GM19328 (cell line): ENCODE measurements around the gene FHIT.
"Not testable (repeated sequence)": the region's sequence is repeated elsewhere in the genome, so short reads cannot be mapped to it uniquely, and the experiment has no call there.

Experiments
- ATAC-seq: cut with Tn5 transposase; IDR thresholded peaks from one replicate; pipeline ENCODE4 v1.9.1; 2021; ENCODE audit warnings: mild to moderate bottlenecking, moderate library complexity; ENCODE audit not compliant: unreplicated experiment

Gene FHIT

DNA sequence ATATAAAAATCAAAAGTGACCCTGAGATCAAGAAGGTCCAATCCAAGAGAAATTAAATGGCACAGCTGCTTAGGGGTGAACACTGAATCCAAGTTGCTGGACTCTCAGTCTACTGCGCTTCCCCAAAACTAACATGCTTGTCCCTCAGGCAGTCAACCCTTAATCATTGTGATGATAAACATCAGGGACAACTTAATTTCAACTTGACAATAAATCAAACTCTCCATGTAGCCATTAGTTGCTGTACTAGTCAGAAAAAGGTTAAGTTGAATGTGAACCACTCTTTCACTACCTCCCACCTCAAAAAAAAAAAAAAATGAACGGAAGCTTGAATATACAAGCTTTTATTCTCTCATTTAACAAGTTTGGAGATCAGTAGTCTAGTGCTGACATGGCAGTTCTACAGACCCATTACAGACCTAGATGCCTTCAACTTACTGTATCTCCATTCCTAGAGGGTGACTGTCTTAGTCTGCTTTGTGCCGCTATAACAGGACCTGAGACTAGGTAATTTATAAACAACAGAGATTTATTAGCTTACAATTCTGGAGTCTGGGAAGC, 185.7 kb downstream of the FHIT start:
- no peak for ATAC-seq

DNA sequence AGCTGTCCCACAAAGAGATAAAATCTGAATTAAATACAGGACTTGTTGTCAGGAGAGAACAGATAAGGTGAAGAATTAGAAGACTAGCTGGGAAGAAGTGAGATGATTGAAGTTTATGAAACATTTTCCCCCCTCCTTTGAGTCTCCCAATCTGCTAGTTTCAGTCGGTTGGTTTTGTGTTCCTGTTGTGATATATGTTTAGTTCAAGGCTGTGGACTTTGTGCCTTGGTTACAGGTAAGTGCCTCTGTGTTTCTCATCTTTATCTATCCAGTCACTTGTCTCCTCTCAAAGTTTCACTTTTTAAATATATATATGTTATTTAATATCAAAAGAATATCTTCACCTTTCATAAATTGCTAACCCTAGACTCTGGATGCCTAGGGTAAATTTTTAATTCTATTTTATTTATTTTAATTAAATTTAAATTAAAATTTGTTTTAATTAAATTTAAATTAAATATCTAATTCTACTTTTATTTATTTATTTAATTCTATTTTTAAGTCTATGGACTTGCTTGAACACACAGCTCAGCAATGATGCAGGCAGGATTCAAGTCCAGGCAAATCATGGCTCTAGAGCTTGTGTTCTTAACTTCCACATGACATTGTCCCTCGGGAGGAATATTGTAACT, 190.0 kb downstream of the FHIT start:
- ATAC-seq: no peak

DNA sequence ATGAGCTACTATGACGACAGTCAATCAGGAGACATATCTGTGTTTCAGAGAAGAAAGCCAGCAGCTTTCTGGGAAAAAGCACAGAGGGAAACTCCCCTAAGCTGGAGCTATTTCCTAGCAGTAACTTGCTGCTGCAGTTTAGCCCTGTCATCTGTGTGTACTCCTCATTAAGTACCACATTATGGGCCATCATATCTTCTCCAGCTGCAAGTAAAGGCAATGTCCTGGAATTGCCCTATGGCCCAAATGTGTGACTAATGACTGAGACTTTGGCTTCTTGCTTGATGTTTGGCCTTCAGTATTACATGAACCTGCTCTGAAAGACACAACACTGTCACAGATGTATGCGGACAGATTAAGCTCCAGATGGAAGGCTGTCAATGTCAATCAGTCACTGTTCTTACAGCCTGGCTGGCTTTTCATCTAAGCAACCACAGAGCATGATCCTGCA, 190.8 kb downstream of the FHIT start:
- no peak for ATAC-seq

DNA sequence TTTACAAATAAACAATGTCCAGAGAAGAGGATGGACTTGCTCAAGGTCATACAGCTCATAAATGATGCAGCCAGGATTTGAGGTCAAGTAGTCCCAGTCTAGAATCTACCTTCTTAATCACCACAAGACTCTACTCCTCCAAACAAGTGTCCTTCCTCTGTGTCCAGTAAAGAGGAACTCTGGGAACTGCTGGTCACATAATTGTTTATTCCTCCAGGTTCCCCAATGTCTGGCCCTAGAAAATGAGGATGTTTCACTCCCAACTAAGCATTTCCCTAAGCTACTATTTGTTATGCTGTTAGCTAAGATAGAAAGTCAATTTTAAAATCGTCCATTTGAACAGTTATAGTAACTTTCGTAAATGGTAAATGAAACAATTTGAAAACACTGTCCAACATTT, 192.4 kb downstream of the FHIT start:
- ATAC-seq: no peak

DNA sequence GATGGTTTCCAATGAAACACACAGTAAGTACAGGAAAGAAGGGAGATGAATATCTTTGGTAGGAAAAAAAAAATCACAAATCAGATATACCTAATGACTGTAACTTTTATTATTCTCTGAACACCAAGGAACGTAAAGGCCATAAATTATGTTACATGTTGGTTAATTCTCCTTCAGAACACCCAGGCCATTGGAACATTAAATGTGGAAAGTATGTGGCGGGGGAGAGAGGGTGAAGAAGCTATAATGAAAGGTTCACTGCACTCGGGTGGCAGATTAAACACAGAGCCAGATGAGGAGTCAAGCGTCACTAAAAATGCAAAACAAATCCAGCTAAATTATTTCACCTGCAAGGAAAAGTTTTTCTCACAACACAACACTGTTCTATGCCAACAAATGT, 193.8 kb downstream of the FHIT start:
- no peak for ATAC-seq

DNA sequence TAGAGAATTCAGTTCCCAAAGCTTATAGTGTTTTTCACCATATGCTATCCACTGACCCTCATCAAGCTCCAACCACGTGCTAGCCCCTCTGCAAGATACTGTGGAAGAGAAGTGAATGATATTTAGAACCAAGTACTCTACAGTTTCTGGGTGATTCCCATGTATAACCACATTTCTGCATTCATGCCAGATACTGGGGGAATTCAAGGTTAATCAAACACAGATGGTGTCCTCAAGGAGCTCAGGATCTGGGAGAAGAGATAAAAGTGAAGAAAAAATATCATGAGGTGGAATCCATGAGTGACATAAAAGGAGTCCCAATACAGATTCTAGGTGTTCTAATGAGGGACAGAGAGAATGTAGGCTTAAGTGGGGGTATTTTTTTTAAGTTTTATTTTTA, 195.8 kb downstream of the FHIT start:
- ATAC-seq: no peak

DNA sequence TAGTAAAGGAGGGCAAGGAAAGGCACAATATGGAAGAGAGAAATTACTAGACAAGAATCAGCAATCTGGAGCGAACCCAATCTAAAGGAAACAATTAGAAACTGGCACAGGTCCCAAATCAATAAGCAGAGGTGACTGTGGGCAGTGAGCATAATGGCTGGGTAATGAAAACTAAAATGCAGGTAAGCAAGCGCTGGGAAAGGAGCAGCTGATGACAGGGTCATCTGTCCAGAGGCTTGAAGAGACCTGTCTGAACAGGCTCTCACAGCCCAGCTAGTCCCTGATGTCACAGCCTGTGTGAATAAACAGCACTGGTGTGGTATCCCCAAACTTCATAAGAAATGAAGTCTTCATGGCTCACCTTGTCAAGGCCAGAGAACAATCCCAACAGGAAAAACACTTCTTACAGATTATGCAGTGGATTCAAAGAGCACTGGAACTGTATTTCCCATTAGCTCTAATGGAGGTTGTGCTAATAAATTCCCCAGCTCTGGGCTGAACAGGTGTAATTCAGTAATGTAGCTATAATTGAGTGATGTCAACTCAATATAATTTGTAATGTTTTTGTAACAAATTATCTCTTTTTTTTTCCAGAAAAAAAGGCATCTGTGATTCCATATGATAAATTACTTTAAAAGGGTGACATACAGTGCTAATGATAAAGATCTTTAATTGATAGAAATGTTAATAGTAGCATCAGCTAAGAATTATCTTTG, 197.3 kb downstream of the FHIT start:
- ATAC-seq: no peak

DNA sequence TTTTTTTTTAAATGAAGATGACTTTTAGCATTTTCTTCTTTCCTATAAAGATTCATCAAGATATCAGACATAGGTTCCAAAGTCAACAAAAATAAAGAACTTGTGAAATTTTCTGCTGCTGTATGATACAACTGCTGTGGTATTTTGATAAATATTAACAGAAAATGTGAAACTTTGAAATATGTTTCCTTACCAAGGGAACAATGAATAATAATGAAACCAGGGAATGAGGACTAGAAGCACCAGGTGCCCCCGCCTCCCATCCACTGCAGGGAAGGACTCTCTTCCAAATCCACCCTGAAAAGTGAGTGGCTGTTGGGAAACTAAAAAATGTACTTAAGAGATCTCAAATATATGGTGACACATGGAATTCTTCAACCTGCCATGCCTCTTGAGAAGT, 198.4 kb downstream of the FHIT start:
- no peak for ATAC-seq

DNA sequence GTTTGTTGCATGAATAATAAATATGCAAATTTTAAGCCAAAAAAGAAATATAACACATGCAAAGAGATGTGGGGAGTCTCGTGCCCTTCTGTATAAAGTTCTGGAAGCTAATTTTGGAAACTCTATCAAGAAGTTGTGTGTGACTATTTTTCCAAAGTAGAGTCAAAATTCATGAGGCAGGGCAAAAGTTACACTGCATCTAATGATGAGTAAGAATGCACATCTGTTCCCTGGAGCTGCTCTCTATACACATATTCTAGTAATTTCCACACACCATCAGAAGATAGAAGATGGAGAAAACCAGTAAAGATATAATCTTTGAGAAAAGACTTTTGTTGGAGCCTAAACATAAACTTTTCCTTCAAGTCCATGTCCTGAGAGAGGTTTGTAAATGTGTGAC, 199.6 kb downstream of the FHIT start:
- no peak for ATAC-seq

DNA sequence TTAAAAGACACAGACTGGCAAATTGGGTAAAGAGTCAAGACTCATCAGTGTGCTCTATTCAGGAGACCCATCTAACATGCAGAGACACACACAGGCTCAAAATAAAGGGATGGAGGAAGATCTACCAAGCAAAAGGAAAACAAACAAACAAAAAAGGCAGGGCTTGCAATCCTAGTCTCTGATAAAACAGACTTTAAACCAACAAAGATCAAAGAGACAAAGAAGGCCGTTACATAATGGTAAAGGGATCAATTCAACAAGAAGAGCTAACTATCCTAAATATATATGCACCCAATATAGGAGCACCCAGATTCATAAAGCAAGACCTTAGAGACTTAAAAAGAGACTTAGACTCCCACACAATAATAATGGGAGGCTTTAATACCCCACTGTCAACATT, 206.1 kb downstream of the FHIT start:
- not testable (repeated sequence) for ATAC-seq

DNA sequence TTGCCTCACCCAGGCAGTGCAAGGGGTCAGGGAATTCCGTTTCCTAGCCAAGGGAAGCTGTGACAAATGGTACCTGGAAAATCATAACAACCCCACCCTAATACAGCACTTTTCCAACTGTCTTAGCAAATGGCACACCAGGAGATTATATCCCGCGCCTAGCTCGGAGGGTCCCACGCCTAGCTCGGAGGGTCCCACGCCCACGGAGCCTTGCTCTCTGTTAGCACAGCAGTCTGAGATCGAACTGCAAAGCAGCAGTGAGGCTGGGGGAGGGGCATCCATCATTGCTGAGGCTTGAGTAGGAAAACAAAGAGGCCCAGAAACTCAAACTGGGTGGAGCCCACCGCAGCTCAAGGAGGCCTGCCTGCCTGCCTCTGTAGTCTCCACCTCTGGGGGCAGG, 208.1 kb downstream of the FHIT start:
- no peak for ATAC-seq

DNA sequence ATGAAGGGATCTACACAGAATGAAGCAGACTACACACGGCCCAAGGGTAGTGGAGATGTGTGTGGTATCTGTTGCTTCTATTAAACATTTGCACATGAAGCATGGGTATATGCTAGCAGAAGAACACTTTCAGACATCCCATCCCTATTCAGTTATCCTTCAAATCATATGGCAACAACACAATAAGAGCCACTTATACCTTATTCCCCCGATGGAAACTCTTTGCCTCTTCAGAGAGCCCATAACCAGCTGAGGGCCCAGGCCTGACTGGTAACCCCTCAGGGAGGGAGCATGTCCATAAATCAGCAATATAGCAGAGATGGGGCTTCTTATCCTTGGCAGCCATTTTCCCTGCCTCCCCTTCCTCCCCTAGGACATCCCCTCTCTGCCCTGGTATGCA, 210.6 kb downstream of the FHIT start:
- ATAC-seq: no peak

DNA sequence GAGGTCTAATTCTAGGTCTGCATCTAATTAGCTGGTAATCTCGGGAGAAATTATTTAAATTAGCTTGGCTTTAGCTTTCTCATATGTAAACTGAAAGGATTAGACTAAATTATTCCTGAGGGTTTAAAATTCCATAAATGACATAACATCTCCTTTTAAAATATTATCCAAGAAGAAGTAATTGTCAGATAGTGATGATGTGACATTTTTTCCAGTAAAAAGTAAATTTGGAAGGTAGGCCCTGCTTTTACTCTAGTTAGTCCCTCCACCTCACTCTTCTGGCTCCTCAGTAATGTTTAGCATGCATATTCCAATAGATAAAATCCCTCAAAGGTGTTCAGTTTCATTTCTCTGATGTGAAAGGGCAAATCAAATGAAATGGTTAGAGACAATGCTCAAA, 215.7 kb downstream of the FHIT start:
- no peak for ATAC-seq

DNA sequence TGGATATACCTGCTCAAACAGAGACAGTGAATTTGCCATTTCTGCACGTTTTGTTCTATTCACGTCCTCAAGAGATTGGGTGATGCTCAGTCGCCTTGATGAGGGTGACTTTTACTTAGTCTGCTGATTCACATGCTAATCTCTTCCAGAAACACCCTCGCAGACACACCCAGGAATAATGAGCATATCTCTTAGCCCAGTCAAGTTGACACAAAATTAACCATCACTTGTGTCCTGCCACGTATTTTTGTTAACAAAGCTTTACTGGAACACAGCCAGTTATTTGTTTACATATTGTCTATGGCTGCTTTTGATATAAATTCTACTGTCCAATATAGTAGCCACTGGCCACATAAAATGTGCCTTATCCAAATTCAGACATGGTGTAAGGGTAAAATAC, 218.3 kb downstream of the FHIT start:
- no peak for ATAC-seq

DNA sequence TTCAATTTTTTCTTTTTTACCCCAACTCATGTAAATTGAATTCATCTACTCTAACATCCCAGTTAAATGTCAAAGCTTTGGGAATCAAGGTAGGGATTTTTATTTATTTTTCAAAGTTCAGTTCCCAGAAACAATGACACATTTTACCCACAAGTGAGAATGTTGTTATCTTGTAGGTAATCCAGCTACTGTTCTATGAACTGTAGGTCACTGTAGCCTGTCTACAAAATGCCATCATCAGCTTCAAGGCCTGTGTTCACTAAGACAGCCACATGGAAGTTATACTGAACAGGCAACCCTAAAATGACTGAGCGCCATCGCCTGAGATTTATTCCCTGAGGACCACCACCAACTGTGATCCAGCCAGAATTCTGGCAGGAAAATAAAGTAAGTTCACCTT, 219.7 kb downstream of the FHIT start:
- ATAC-seq: no peak

DNA sequence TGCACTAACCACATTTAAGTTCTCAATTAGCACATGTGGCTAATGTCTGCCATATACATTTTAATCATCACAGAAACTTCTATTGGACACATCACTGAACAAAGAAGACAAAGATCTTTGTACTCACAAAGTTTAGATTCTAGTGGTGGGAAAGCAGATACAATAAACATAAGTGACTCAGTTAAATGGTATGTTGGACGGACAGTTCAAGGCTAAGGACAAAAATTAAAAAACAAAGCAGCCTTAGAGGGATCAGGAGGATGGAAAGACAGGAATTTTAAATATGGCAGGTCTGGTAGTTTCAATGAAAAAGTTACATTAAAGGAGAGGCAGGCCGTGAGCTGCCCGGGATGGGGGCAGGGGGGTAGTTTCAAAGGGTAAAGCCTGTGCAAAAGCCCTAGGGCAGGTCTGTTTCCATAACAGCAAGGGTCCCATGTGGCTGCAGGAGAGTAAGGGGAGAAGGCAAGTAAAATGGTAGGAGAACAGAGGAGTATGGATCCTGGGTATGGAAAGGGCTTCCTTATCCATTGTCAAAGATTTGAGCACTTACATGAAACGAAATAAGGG, 220.7 kb downstream of the FHIT start:
- no peak for ATAC-seq

DNA sequence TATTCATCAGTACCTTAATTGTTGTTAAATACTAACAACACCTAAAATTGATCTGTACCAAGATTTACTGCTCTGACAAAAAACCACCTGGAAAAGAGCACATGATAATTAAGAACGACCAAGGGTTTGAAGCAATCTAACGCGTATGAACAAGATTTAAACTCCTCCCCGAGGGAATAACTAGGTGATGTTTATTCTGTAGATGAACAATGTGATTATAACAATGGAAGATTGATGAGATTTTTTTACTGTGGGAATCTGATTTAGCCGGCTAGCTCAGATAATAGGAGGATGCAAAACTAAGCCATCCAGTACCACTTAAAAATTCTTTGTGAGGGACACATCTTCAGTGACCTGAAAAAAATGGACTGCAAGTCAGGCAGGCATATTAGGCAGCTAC, 222.1 kb downstream of the FHIT start:
- no peak for ATAC-seq

DNA sequence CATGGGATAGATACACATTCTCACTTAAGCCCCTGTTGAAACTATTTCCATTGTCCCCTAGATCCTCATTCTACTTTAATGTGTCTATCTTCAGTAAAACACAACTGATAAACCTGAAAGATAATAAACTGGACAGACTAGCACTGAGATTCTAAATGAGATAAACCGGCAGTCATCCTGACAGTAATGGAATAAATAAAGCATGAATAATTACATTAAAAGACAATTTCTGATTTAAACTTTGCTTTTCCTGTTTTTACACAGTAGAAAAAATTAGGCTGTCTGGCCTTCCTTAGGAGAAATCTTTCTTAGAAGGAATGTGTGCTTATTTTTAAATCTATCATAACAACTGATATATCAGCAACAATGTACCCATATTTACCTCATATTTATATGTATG, 232.4 kb downstream of the FHIT start:
- no peak for ATAC-seq

DNA sequence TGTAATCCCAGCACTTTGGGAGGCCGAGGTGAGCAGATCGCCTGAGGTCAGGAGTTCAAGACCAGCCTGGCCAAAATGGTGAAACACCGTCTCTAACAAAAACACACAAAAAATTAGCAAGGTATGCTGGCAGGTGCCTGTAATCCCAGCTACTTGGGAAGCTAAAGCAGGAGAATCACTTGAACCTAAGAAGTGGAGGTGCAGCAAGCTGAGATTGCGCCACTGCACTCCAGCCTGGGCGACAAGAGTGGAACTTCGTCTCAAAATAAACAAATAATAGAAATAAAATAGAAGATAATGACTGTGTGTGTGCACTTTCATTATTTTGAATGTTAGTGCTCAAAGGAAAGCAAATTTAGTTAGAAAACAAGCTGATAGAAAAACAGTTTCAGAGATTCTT, 234.2 kb downstream of the FHIT start:
- not testable (repeated sequence) for ATAC-seq

DNA sequence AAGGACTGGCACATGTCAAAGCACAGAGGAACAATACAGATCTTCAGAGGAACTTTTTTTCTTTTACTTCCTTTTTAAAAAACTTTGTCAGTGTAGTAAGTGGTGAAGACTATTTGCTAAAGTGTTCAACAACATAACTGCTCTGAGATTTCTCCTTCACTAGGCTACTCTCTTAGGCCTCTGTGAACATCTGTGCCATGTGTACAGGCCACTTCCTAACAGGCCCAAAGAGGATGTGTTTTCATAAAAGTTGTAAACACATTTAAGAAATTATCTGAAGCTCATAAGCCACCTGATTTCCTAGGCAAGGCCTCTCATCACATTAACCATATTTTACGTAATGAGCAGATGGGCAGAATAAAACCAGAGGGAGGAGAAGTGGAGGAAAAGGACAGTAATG, 235.4 kb downstream of the FHIT start:
- ATAC-seq: no peak

DNA sequence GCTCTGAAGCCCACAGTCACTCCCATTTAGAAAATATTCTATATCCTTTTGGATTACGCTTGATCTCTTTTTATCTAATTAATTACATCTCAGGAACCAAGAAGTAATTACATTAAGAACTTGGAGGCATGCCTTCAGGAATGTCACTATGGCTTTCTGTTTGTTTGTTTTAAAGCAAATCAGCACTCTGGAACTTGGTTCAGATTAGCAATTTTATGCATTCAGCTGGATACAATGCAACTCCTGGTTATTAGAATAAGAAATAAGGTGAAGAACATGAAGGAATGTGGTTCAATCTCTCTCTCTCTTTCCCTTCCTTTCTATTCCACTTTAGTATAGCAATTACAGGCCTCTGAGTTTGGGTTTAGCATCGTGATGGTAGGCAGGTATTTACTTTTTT, 235.8 kb downstream of the FHIT start:
- no peak for ATAC-seq

DNA sequence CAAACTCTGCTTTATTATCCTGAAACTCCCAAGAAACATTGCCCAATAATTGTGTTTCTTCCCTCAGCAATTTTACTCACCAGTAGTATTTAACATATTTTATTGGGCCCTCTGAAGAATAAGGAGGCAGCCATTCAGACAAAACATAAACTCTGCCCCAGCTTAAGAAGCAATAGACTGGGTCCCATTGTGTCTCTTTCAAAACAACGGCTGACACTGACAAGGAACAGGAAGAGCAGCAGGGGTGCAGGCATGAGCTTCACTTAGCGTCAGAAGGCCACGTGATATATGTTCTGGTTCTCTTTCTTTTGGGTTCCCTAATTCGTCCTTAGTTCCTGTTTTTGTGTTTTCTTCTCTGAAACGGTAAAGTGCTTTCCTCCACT, 242.3 kb downstream of the FHIT start:
- no peak for ATAC-seq
